GM23248 (cell line): ENCODE results near the gene MDGA2.

ENCODE experiments used
- EZH2 ChIP-seq: fragments of 200-600 bp; sonication (generic); IDR thresholded peaks from 2 replicates; pipeline ENCODE4 v1.6.1; 2018; ENCODE audit warnings: antibody characterized with exemption, mild to moderate bottlenecking; ENCODE audit not compliant: insufficient read depth, poor library complexity, severe bottlenecking
- EZH2phosphoT487 ChIP-seq: fragments of 200-600 bp; sonication (generic); IDR thresholded peaks from 2 replicates; pipeline ENCODE4 v1.6.1; 2018; ENCODE audit warnings: antibody characterized with exemption, moderate library complexity, mild to moderate bottlenecking, low read depth; ENCODE audit not compliant: insufficient read depth

GRCh38 chr14:47246367-47246766, 429.0 kb downstream of the MDGA2 start:
- TF ChIP-seq EZH2phosphoT487 (no peak), EZH2 (no peak)
